ENCODE data around the gene ZNF664. TPM values are rescaled to one million over a fixed set of nuclear protein-coding genes. Genes with fewer than 3 reads are reported as not detected.

ZNF664 gene
- total RNA-seq, 1 donor from 2014 or later: 310 TPM

DNA sequence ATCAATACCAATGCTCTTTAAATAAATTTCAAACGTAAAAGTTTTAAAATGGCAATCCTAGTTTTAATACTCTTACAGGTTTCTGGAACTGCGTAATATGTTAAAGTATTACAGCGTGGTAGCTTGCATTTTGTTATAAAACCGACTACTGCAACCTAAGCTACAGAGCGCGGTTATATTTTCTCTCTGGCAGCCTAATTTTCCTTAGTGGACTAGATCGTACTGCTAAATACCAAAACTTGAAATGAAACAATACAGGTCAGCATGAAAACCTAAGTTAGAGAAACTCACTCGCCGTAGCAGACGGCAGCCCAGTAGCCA is 1.6 kb upstream of the ZNF664 start:
- peak overlapping the region; percentile 99 for H3K4me3 Mint-ChIP-seq (ENCODE audit: unreplicated experiment)
- H3K9me3 Mint-ChIP-seq (ENCODE audit: unreplicated experiment): peaks cover 16% of the 10 kb centered on the region
- H3K27me3 Mint-ChIP-seq (ENCODE audit: unreplicated experiment): peaks cover 17% of the 10 kb centered on the region
- TF ChIP-seq, protein P1, sequence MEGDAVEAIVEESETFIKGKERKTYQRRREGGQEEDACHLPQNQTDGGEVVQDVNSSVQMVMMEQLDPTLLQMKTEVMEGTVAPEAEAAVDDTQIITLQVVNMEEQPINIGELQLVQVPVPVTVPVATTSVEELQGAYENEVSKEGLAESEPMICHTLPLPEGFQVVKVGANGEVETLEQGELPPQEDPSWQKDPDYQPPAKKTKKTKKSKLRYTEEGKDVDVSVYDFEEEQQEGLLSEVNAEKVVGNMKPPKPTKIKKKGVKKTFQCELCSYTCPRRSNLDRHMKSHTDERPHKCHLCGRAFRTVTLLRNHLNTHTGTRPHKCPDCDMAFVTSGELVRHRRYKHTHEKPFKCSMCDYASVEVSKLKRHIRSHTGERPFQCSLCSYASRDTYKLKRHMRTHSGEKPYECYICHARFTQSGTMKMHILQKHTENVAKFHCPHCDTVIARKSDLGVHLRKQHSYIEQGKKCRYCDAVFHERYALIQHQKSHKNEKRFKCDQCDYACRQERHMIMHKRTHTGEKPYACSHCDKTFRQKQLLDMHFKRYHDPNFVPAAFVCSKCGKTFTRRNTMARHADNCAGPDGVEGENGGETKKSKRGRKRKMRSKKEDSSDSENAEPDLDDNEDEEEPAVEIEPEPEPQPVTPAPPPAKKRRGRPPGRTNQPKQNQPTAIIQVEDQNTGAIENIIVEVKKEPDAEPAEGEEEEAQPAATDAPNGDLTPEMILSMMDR (IDR thresholded peaks at IDR 0.05; ENCODE audit: partially characterized antibody, unreplicated experiment): no peak
- H3K4me1 Mint-ChIP-seq (ENCODE audit: low read depth, unreplicated experiment): peaks cover 40% of the 10 kb centered on the region
- peaks cover 18% of the 10 kb centered on the region for H3K36me3 Mint-ChIP-seq (ENCODE audit: unreplicated experiment)
- peak overlapping the region; percentile 96 for H3K27ac Mint-ChIP-seq (ENCODE audit: unreplicated experiment)
- no peak for DNase-seq

DNA sequence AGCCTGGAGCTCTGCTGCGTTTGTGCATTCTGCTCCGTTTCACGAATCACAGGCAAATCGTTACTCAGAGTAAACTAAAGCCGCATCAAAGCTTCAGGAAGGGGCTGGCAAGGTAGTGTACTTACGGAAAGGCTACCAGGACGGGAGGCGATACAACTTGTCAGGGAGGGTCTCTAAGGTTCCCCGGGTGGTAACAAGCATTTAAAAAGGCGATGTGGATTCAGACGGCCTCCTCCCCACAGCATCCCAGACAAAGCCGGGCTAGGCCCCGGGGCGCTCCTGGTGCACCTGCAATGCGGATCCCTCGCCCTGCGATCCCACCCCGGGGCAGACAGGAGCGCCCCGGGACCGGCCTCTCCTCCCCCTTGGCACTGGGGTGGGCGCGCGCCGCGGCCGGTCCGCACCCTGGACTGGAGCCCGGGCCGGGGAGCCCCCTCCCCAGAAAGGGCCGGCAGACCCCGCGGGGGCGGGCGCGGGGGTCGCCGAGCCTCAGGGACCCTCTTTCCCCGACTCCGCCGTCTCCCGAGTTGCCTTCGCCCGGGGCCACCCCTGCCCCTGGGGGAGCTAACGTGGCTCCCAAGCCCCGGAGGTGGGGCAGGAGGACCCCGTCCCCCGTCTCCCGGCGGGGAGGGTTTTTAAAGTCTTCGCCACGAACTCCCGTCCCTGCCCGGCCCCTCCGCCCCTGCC is 1.1 kb upstream of the ZNF664 start:
- peaks cover 40% of the 10 kb centered on the region for H3K4me1 Mint-ChIP-seq (ENCODE audit: low read depth, unreplicated experiment)
- H3K9me3 Mint-ChIP-seq (ENCODE audit: unreplicated experiment): peaks cover 16% of the 10 kb centered on the region
- H3K27ac Mint-ChIP-seq (ENCODE audit: unreplicated experiment): peak overlapping the region; percentile 96
- H3K36me3 Mint-ChIP-seq (ENCODE audit: unreplicated experiment): peaks cover 19% of the 10 kb centered on the region
- DNase-seq: peak; percentile 56
- peak overlapping the region; percentile 99 for H3K4me3 Mint-ChIP-seq (ENCODE audit: unreplicated experiment)
- H3K27me3 Mint-ChIP-seq (ENCODE audit: unreplicated experiment): peaks cover 17% of the 10 kb centered on the region
- TF ChIP-seq, protein P1 (IDR thresholded peaks at IDR 0.05; ENCODE audit: partially characterized antibody, unreplicated experiment): no peak

DNA sequence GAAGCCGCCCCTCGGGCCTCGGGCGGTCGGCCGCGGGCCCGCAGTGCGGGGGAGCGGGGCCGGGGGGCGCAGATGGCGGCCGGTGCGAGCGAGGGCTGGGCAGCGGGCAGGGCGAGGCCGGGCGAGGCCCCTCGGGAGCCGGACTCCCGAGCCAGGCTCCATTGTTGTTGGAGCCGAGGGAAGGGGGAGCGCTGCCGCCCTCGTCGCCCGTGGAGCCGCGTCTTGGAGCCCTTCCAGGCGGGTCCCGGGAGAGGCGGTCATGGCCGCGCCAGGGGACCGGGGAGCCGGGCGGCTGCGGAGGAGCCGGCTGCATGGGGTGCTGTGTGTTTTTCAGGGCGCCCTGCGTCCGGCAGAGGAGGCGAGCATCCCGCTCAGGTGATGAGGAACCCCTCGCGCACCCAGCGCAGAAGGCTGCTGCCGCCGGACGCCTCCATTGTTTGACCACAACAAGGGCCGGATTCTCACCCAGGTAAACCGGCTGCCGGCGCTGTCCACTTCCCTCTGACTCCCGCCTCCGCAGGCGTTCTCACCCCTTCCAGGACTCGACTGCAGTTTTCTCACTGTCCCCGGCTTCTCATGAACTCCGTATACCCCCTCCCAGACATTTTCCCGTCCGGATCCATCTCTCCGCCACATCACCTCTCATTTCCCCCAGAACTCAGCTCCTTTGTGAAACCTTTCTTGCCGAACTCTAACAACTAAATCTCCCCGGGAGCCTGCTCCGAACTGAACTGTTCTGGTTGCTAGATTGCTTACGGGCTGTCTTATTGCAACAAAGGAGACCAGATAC is 732 bp downstream of the ZNF664 start:
- Mint-ChIP-seq H3K4me1 (ENCODE audit: low read depth, unreplicated experiment) (peaks cover 31% of the 10 kb centered on the region), H3K27me3 (ENCODE audit: unreplicated experiment) (peaks cover 17% of the 10 kb centered on the region), H3K4me3 (ENCODE audit: unreplicated experiment) (peak overlapping the region; percentile 99), H3K27ac (ENCODE audit: unreplicated experiment) (peak overlapping the region; percentile 99), H3K9me3 (ENCODE audit: unreplicated experiment) (peaks cover 16% of the 10 kb centered on the region), H3K36me3 (ENCODE audit: unreplicated experiment) (peaks cover 13% of the 10 kb centered on the region)
- DNase-seq: peak; percentile 82
- TF ChIP-seq, protein P1 (IDR thresholded peaks at IDR 0.05; ENCODE audit: partially characterized antibody, unreplicated experiment): no peak

DNA sequence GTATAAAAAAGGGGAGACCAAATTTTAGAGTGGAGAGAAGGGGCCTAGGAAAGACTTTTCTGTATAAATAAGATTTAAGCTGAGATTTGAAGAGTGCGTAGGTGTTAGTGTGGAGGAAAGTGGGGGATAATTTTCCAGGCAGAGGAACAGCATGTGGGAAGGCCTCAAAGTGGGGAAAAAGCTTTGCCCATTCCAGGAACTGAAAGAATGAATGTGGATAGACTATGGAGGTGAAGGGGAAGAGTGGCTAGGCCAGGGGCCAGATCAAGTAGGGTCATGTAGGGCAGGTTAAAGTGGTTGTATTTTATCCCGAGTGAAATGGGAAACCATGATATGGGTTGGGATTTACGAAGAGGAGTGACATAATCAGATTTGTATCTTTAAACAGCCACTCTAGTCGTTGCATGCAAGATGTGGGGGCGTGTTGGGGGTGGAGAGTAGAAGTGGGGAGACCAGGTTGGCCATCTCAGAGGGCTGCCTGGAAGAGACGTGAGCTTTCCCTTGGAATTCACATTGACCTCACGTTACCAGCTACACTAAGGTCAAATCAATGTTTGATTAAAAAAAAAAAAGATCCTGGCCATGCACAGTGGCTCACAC is 3.3 kb downstream of the ZNF664 start:
- no peak overlapping the region for H3K27ac Mint-ChIP-seq (ENCODE audit: unreplicated experiment)
- peaks cover 13% of the 10 kb centered on the region for H3K36me3 Mint-ChIP-seq (ENCODE audit: unreplicated experiment)
- peaks cover 10% of the 10 kb centered on the region for H3K27me3 Mint-ChIP-seq (ENCODE audit: unreplicated experiment)
- peaks cover 11% of the 10 kb centered on the region for H3K9me3 Mint-ChIP-seq (ENCODE audit: unreplicated experiment)
- TF ChIP-seq, protein P1 (IDR thresholded peaks at IDR 0.05; ENCODE audit: partially characterized antibody, unreplicated experiment): no peak
- no peak for DNase-seq
- H3K4me1 Mint-ChIP-seq (ENCODE audit: low read depth, unreplicated experiment): peaks cover 23% of the 10 kb centered on the region
- peak overlapping the region; percentile 65 for H3K4me3 Mint-ChIP-seq (ENCODE audit: unreplicated experiment)
